ENCODE results near the gene CUBN.

GRCh38 chr10:17028798-17029197 lies 100.8 kb downstream of the CUBN start:
- TF ChIP-seq ZNF431 (CRISPR knock-in tag; IDR thresholded peaks at IDR 0.05), result no peak
- TF ChIP-seq THRA (IDR thresholded peaks at IDR 0.05), result no peak
- TF ChIP-seq ARID1B (IDR thresholded peaks at IDR 0.05), result no peak

Measured in K562 (cell line).